SK-N-SH treated with all-trans-retinoic acid at 6 μM for 48 hours (cell line): ENCODE measurements around the gene ABHD10.

Source experiments
- ATAC-seq: fragments of 200-7000 bp; cut with Tn5 transposase; 3 replicates; pipeline ENCODE4 v1.9.1; 2020; ENCODE audit warnings: mild to moderate bottlenecking, moderate library complexity
- ARNTL ChIP-seq: fragments of 450-650 bp; formaldehyde crosslinking; IDR thresholded peaks from 2 replicates; pipeline ENCODE4 v1.5.0; 2020; ENCODE audit warnings: low read depth, mild to moderate bottlenecking, moderate library complexity, borderline replicate concordance
- BACH2 ChIP-seq: fragments of 250-450 bp; sonication (Bioruptor Pico); IDR thresholded peaks from 2 replicates; pipeline ENCODE4 v1.9.0; 2021; ENCODE audit warnings: mild to moderate bottlenecking, borderline replicate concordance
- CREB5 ChIP-seq: fragments of 250-450 bp; sonication (Bioruptor Pico); IDR thresholded peaks from 2 replicates; pipeline ENCODE4 v1.5.1; 2020; ENCODE audit warnings: low read depth, mild to moderate bottlenecking, moderate library complexity
- CSRNP3 ChIP-seq: fragments of 250-450 bp; sonication (Bioruptor Pico); IDR thresholded peaks from 2 replicates; pipeline ENCODE4 v1.5.1; 2021; ENCODE audit warnings: mild to moderate bottlenecking, moderate library complexity
- GLIS3 ChIP-seq: fragments of 250-450 bp; sonication (Bioruptor Pico); IDR thresholded peaks from 2 replicates; pipeline ENCODE4 v1.5.0; 2020; ENCODE audit warnings: mild to moderate bottlenecking, moderate library complexity
- OSR1 ChIP-seq: fragments of 250-450 bp; sonication (Bioruptor Pico); IDR thresholded peaks from 2 replicates; pipeline ENCODE4 v1.8.0; 2022; ENCODE audit warnings: moderate library complexity, mild to moderate bottlenecking, inconsistent platforms
- PATZ1 ChIP-seq: fragments of 250-450 bp; sonication (Bioruptor Pico); IDR thresholded peaks from 2 replicates; pipeline ENCODE4 v1.8.0; 2020; ENCODE audit warnings: mild to moderate bottlenecking, moderate library complexity, borderline replicate concordance
- POU6F1 ChIP-seq: fragments of 250-450 bp; sonication (Bioruptor Pico); IDR thresholded peaks from 2 replicates; pipeline ENCODE4 v1.8.0; 2021; ENCODE audit warnings: low read depth, mild to moderate bottlenecking, moderate library complexity, borderline replicate concordance
- PPARA ChIP-seq: fragments of 250-450 bp; sonication (Bioruptor Pico); IDR thresholded peaks from 2 replicates; pipeline ENCODE4 v1.5.0; 2020; ENCODE audit warnings: mild to moderate bottlenecking, borderline replicate concordance
- RARB ChIP-seq: fragments of 250-450 bp; sonication (Bioruptor Pico); IDR thresholded peaks from 2 replicates; pipeline ENCODE4 v1.8.0; 2021; ENCODE audit warnings: mild to moderate bottlenecking, moderate library complexity
- SNAI2 ChIP-seq: fragments of 250-450 bp; sonication (Bioruptor Pico); IDR thresholded peaks from 2 replicates; pipeline ENCODE4 v1.5.0; 2020; ENCODE audit warnings: mild to moderate bottlenecking, moderate library complexity
- TCF4 ChIP-seq: fragments of 250-450 bp; sonication (Bioruptor Pico); IDR thresholded peaks from 2 replicates; pipeline ENCODE4 v1.8.0; 2021; ENCODE audit warnings: mild to moderate bottlenecking, moderate library complexity, borderline replicate concordance
- TOX ChIP-seq: fragments of 250-450 bp; sonication (Bioruptor Pico); IDR thresholded peaks from 2 replicates; pipeline ENCODE4 v1.8.0; 2021; ENCODE audit warnings: mild to moderate bottlenecking, moderate library complexity, borderline replicate concordance
- TSHZ2 ChIP-seq: fragments of 250-450 bp; sonication (Bioruptor Pico); IDR thresholded peaks from 2 replicates; pipeline ENCODE4 v1.5.0; 2020; ENCODE audit warnings: mild to moderate bottlenecking, moderate library complexity
- ZC3H10 ChIP-seq: fragments of 250-450 bp; sonication (Bioruptor Pico); IDR thresholded peaks from 2 replicates; pipeline ENCODE4 v1.5.1; 2021; ENCODE audit warnings: mild to moderate bottlenecking, moderate library complexity
- ZFP3 ChIP-seq: fragments of 250-450 bp; sonication (Bioruptor Pico); IDR thresholded peaks from 2 replicates; pipeline ENCODE4 v1.5.0; 2020; ENCODE audit warnings: mild to moderate bottlenecking, moderate library complexity
- ZFP30 ChIP-seq: fragments of 450-650 bp; formaldehyde crosslinking; IDR thresholded peaks from 2 replicates; pipeline ENCODE4 v1.5.0; 2022; ENCODE audit warnings: mild to moderate bottlenecking, moderate library complexity
- ZNF8 ChIP-seq: fragments of 450-650 bp; formaldehyde crosslinking; IDR thresholded peaks from 2 replicates; pipeline ENCODE4 v1.5.0; 2020; ENCODE audit warnings: mild to moderate bottlenecking, moderate library complexity

ABHD10 gene

GRCh38 chr3:112003321-112004080, 24.7 kb downstream of the ABHD10 start (continued):
- TF ChIP-seq POU6F1 (CRISPR knock-in tag) (no peak), OSR1 (no peak)

- no peak for ATAC-seq
- TF ChIP-seq ZFP3 (CRISPR knock-in tag) (no peak), POU6F1 (CRISPR knock-in tag) (no peak), PPARA (CRISPR knock-in tag) (no peak), ZNF8 (no peak), ZC3H10 (no peak), ARNTL (CRISPR knock-in tag) (no peak), RARB (CRISPR knock-in tag) (no peak), ZFP30 (CRISPR knock-in tag) (no peak), TSHZ2 (CRISPR knock-in tag) (no peak), GLIS3 (CRISPR knock-in tag) (no peak), BACH2 (CRISPR knock-in tag) (no peak), PATZ1 (no peak), CREB5 (no peak), TCF4 (CRISPR knock-in tag) (no peak)
Measured at GRCh38 chr3:112004187-112004586, 25.4 kb downstream of the ABHD10 start.

GRCh38 chr3:112004669-112005068, 25.8 kb downstream of the ABHD10 start:
- no peak for ATAC-seq
- no peak for TF ChIP-seq TSHZ2 (CRISPR knock-in tag)
- no peak for TF ChIP-seq SNAI2 (CRISPR knock-in tag)
- TF ChIP-seq GLIS3 (CRISPR knock-in tag) = no peak
- no peak for TF ChIP-seq CSRNP3 (CRISPR knock-in tag)
- no peak for TF ChIP-seq TOX (CRISPR knock-in tag)
- no peak for TF ChIP-seq ZC3H10
- TF ChIP-seq CREB5 = no peak
- no peak for TF ChIP-seq PPARA (CRISPR knock-in tag)
- TF ChIP-seq OSR1 = no peak
